Ovary (tissue), 3 donors: ENCODE results near the gene UBR3.

Experiments
- EP300 ChIP-seq: sonication (generic); formaldehyde crosslinking; IDR thresholded peaks from one replicate; pipeline ENCODE4 v1.6.1; 2017; ENCODE audit warnings: antibody characterized with exemption
- POLR2A ChIP-seq: fragments of 450-650 bp; IDR thresholded peaks from one replicate; pipeline ENCODE4 v1.6.1; 2017; ENCODE audit warnings: antibody characterized with exemption, mild to moderate bottlenecking, moderate library complexity
- TF ChIP-seq, protein P1 (sequence below), 3 donors: fragments of 450-650 bp in 2 of 3; fragments of 200-600 bp in 1 of 3; IDR thresholded peaks; one replicate each; pipeline versions ENCODE4 v1.5.1 to v1.8.0; 2016 to 2022; ENCODE audit warnings: antibody characterized with exemption in 3 of 3, mild to moderate bottlenecking in 1 of 3
- donor health status: DM: no; HTN: no; CAD: no.

DNA sequence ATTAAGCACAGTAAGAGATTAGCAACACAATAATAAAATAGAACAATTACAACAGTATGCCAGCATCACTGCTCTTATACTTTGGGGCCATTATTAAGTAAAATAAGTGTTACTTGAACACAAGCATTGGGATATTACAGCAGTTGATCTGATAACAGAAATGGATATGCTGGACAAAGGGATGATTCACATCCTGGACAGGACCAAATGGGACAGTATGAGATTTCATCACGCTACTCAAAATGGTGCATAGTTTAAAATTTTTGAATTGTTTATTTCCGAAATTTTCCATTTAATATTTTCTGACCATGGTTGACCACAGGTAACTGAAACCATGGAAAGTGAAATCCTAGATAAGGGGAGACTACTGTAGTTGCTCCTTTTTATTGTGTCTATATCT is 138.2 kb downstream of the UBR3 start:
- TF ChIP-seq, protein P1, sequence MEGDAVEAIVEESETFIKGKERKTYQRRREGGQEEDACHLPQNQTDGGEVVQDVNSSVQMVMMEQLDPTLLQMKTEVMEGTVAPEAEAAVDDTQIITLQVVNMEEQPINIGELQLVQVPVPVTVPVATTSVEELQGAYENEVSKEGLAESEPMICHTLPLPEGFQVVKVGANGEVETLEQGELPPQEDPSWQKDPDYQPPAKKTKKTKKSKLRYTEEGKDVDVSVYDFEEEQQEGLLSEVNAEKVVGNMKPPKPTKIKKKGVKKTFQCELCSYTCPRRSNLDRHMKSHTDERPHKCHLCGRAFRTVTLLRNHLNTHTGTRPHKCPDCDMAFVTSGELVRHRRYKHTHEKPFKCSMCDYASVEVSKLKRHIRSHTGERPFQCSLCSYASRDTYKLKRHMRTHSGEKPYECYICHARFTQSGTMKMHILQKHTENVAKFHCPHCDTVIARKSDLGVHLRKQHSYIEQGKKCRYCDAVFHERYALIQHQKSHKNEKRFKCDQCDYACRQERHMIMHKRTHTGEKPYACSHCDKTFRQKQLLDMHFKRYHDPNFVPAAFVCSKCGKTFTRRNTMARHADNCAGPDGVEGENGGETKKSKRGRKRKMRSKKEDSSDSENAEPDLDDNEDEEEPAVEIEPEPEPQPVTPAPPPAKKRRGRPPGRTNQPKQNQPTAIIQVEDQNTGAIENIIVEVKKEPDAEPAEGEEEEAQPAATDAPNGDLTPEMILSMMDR (IDR thresholded peaks at IDR 0.05): no peak
- TF ChIP-seq POLR2A (no peak), EP300 (no peak)
